SK-N-SH treated with all-trans-retinoic acid at 6 μM for 48 hours (cell line): ENCODE results near the gene MINK1.

Experiments
- ATAC-seq: fragments of 200-7000 bp; cut with Tn5 transposase; 3 replicates; pipeline ENCODE4 v1.9.1; 2020; ENCODE audit warnings: mild to moderate bottlenecking, moderate library complexity
- ARNTL ChIP-seq: fragments of 450-650 bp; formaldehyde crosslinking; IDR thresholded peaks from 2 replicates; pipeline ENCODE4 v1.5.0; 2020; ENCODE audit warnings: low read depth, mild to moderate bottlenecking, moderate library complexity, borderline replicate concordance
- BACH2 ChIP-seq: fragments of 250-450 bp; sonication (Bioruptor Pico); IDR thresholded peaks from 2 replicates; pipeline ENCODE4 v1.9.0; 2021; ENCODE audit warnings: mild to moderate bottlenecking, borderline replicate concordance
- CREB5 ChIP-seq: fragments of 250-450 bp; sonication (Bioruptor Pico); IDR thresholded peaks from 2 replicates; pipeline ENCODE4 v1.5.1; 2020; ENCODE audit warnings: low read depth, mild to moderate bottlenecking, moderate library complexity
- CSDC2 ChIP-seq: fragments of 250-450 bp; sonication (Bioruptor Pico); IDR thresholded peaks from 2 replicates; pipeline ENCODE4 v1.5.0; 2020; ENCODE audit warnings: mild to moderate bottlenecking, moderate library complexity
- CSRNP3 ChIP-seq: fragments of 250-450 bp; sonication (Bioruptor Pico); IDR thresholded peaks from 2 replicates; pipeline ENCODE4 v1.5.1; 2021; ENCODE audit warnings: mild to moderate bottlenecking, moderate library complexity
- ESRRG ChIP-seq: fragments of 250-450 bp; sonication (Bioruptor Pico); IDR thresholded peaks from 2 replicates; pipeline ENCODE4 v1.6.1; 2021; ENCODE audit warnings: mild to moderate bottlenecking
- GLIS3 ChIP-seq: fragments of 250-450 bp; sonication (Bioruptor Pico); IDR thresholded peaks from 2 replicates; pipeline ENCODE4 v1.5.0; 2020; ENCODE audit warnings: mild to moderate bottlenecking, moderate library complexity
- ISL1 ChIP-seq: fragments of 250-450 bp; sonication (Bioruptor Pico); IDR thresholded peaks from 2 replicates; pipeline ENCODE4 v2.1.2; 2022; ENCODE audit warnings: mild to moderate bottlenecking, moderate library complexity
- OSR1 ChIP-seq: fragments of 250-450 bp; sonication (Bioruptor Pico); IDR thresholded peaks from 2 replicates; pipeline ENCODE4 v1.8.0; 2022; ENCODE audit warnings: moderate library complexity, mild to moderate bottlenecking, inconsistent platforms
- POU6F1 ChIP-seq: fragments of 250-450 bp; sonication (Bioruptor Pico); IDR thresholded peaks from 2 replicates; pipeline ENCODE4 v1.8.0; 2021; ENCODE audit warnings: low read depth, mild to moderate bottlenecking, moderate library complexity, borderline replicate concordance
- PPARA ChIP-seq: fragments of 250-450 bp; sonication (Bioruptor Pico); IDR thresholded peaks from 2 replicates; pipeline ENCODE4 v1.5.0; 2020; ENCODE audit warnings: mild to moderate bottlenecking, borderline replicate concordance
- RARB ChIP-seq: fragments of 250-450 bp; sonication (Bioruptor Pico); IDR thresholded peaks from 2 replicates; pipeline ENCODE4 v1.8.0; 2021; ENCODE audit warnings: mild to moderate bottlenecking, moderate library complexity
- SNAI2 ChIP-seq: fragments of 250-450 bp; sonication (Bioruptor Pico); IDR thresholded peaks from 2 replicates; pipeline ENCODE4 v1.5.0; 2020; ENCODE audit warnings: mild to moderate bottlenecking, moderate library complexity
- TCF4 ChIP-seq: fragments of 250-450 bp; sonication (Bioruptor Pico); IDR thresholded peaks from 2 replicates; pipeline ENCODE4 v1.8.0; 2021; ENCODE audit warnings: mild to moderate bottlenecking, moderate library complexity, borderline replicate concordance
- TOX ChIP-seq: fragments of 250-450 bp; sonication (Bioruptor Pico); IDR thresholded peaks from 2 replicates; pipeline ENCODE4 v1.8.0; 2021; ENCODE audit warnings: mild to moderate bottlenecking, moderate library complexity, borderline replicate concordance
- ZC3H10 ChIP-seq: fragments of 250-450 bp; sonication (Bioruptor Pico); IDR thresholded peaks from 2 replicates; pipeline ENCODE4 v1.5.1; 2021; ENCODE audit warnings: mild to moderate bottlenecking, moderate library complexity
- ZFP3 ChIP-seq: fragments of 250-450 bp; sonication (Bioruptor Pico); IDR thresholded peaks from 2 replicates; pipeline ENCODE4 v1.5.0; 2020; ENCODE audit warnings: mild to moderate bottlenecking, moderate library complexity
- ZFP30 ChIP-seq: fragments of 450-650 bp; formaldehyde crosslinking; IDR thresholded peaks from 2 replicates; pipeline ENCODE4 v1.5.0; 2022; ENCODE audit warnings: mild to moderate bottlenecking, moderate library complexity
- ZNF565 ChIP-seq: fragments of 450-650 bp; formaldehyde crosslinking; conservative IDR thresholded peaks from 2 replicates; pipeline ENCODE4 v1.5.0; 2020; ENCODE audit warnings: low read depth, mild to moderate bottlenecking, moderate library complexity
- ZNF70 ChIP-seq: fragments of 450-650 bp; formaldehyde crosslinking; IDR thresholded peaks from 2 replicates; pipeline ENCODE4 v1.5.0; 2020; ENCODE audit warnings: mild to moderate bottlenecking, moderate library complexity
- ZNF8 ChIP-seq: fragments of 450-650 bp; formaldehyde crosslinking; IDR thresholded peaks from 2 replicates; pipeline ENCODE4 v1.5.0; 2020; ENCODE audit warnings: mild to moderate bottlenecking, moderate library complexity
- TF ChIP-seq, protein P1 (sequence below): fragments of 250-450 bp; sonication (Bioruptor Pico); IDR thresholded peaks from 2 replicates; pipeline ENCODE4 v1.5.0; 2020; ENCODE audit warnings: mild to moderate bottlenecking, moderate library complexity
- TF ChIP-seq, protein P2 (sequence below): fragments of 250-450 bp; sonication (Bioruptor Pico); IDR thresholded peaks from 2 replicates; pipeline ENCODE4 v1.8.0; 2020; ENCODE audit warnings: mild to moderate bottlenecking, moderate library complexity, borderline replicate concordance

The MINK1 gene

DNA sequence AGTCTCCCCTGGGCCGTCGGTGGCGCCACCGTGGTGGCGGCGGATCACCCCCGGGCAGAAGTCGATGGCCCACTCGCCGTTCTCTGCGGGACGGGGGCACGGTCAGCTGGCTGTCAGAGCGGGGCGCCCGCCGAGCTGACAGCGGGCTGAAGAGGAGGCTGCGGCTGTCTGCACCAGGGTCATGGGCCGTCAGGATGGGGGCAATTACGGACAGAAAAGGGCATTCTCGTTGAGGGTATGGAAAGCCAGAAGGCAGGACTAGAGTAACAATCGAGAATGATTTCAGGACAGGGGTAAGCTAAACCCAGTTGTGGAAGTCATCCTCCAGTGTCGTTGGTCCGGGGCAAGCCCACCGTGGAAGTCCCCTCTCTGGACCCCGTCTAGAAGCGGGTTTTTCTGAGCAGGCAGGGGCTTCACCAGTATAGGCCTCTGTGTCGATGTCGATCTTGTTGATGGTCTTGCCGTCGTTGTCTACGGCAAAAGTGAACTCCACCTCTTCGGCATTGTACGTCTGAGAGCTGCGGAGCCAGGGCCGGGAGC, 68.0 kb downstream of the MINK1 start:
- no peak for ATAC-seq
- TF ChIP-seq CSDC2 (no peak), CREB5 (CRISPR knock-in tag) (no peak), ZNF565 (CRISPR knock-in tag) (no peak), ISL1 (CRISPR knock-in tag) (no peak), BACH2 (CRISPR knock-in tag) (no peak), GLIS3 (no peak), ZC3H10 (CRISPR knock-in tag) (no peak)
- TF ChIP-seq, protein P1, sequence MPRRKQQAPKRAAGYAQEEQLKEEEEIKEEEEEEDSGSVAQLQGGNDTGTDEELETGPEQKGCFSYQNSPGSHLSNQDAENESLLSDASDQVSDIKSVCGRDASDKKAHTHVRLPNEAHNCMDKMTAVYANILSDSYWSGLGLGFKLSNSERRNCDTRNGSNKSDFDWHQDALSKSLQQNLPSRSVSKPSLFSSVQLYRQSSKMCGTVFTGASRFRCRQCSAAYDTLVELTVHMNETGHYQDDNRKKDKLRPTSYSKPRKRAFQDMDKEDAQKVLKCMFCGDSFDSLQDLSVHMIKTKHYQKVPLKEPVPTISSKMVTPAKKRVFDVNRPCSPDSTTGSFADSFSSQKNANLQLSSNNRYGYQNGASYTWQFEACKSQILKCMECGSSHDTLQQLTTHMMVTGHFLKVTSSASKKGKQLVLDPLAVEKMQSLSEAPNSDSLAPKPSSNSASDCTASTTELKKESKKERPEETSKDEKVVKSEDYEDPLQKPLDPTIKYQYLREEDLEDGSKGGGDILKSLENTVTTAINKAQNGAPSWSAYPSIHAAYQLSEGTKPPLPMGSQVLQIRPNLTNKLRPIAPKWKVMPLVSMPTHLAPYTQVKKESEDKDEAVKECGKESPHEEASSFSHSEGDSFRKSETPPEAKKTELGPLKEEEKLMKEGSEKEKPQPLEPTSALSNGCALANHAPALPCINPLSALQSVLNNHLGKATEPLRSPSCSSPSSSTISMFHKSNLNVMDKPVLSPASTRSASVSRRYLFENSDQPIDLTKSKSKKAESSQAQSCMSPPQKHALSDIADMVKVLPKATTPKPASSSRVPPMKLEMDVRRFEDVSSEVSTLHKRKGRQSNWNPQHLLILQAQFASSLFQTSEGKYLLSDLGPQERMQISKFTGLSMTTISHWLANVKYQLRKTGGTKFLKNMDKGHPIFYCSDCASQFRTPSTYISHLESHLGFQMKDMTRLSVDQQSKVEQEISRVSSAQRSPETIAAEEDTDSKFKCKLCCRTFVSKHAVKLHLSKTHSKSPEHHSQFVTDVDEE (CRISPR knock-in tag) = no peak

DNA sequence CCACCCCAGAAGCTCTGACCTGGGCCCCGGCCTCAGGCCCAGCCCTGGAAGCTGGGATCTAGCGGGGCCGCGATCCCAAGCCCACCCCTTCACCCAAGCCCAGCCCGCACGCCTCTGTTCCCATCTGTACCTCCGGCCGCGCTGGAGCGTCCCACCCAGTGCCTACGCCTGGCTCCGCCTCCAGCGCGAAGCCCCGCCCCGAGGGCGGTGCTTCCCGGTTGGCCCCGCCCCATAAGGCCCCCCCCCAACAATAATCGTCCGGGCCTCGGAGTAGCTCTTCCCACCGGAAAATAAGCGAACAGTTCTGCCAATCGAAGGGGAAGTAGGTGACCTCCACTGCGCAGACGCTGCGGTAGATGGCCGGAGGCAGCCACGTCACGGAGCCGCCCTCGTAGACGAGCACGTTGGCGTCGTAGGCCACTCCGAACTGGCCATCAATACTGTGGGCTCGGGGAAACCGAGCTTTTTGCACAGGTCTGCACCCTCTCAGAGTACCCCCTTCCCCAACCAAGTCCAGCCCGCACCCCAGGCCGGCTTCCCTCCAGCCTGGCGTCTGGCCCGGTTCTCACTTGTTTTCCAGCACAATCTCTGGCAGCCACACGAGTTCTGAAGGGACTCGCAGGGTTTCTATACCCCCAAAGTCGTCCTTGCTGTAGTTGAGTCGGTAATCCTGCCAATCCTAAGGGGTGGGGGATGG, 68.7 kb downstream of the MINK1 start:
- no peak for TF ChIP-seq ISL1 (CRISPR knock-in tag)
- no peak for TF ChIP-seq ZC3H10 (CRISPR knock-in tag)
- TF ChIP-seq CREB5 (CRISPR knock-in tag) = no peak
- TF ChIP-seq TCF4 = no peak
- TF ChIP-seq ZFP3 (CRISPR knock-in tag) = no peak
- TF ChIP-seq OSR1 (CRISPR knock-in tag) = no peak
- no peak for TF ChIP-seq ZNF70
- no peak for TF ChIP-seq ZFP30 (CRISPR knock-in tag)
- TF ChIP-seq TOX (CRISPR knock-in tag) = no peak
- TF ChIP-seq CSDC2 = no peak
- TF ChIP-seq ARNTL = no peak
- no peak for TF ChIP-seq PPARA (CRISPR knock-in tag)
- TF ChIP-seq ZNF565 (CRISPR knock-in tag) = no peak
- TF ChIP-seq ZNF8 = no peak
- TF ChIP-seq SNAI2 = no peak
- TF ChIP-seq, protein P2, sequence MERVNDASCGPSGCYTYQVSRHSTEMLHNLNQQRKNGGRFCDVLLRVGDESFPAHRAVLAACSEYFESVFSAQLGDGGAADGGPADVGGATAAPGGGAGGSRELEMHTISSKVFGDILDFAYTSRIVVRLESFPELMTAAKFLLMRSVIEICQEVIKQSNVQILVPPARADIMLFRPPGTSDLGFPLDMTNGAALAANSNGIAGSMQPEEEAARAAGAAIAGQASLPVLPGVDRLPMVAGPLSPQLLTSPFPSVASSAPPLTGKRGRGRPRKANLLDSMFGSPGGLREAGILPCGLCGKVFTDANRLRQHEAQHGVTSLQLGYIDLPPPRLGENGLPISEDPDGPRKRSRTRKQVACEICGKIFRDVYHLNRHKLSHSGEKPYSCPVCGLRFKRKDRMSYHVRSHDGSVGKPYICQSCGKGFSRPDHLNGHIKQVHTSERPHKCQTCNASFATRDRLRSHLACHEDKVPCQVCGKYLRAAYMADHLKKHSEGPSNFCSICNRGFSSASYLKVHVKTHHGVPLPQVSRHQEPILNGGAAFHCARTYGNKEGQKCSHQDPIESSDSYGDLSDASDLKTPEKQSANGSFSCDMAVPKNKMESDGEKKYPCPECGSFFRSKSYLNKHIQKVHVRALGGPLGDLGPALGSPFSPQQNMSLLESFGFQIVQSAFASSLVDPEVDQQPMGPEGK (CRISPR knock-in tag) = no peak
- TF ChIP-seq ESRRG = no peak
- no peak for TF ChIP-seq RARB (CRISPR knock-in tag)
- no peak for TF ChIP-seq POU6F1
- no peak for ATAC-seq

- ATAC-seq = no peak
- no peak for TF ChIP-seq ZNF8
- TF ChIP-seq CSRNP3 = no peak
- TF ChIP-seq CSDC2 = no peak
- TF ChIP-seq ZNF70 = no peak
- TF ChIP-seq CREB5 (CRISPR knock-in tag) = no peak
- TF ChIP-seq TOX (CRISPR knock-in tag) = no peak
- TF ChIP-seq, protein P2 (CRISPR knock-in tag) = no peak
- no peak for TF ChIP-seq PPARA (CRISPR knock-in tag)
These were observed 69.4 kb downstream of the MINK1 start for GRCh38 chr17:4902540-4902939.
